Epithelial cell of prostate (primary cell): ENCODE data around the gene MT2A.

Experiments
- DNase-seq: peaks from one replicate; pipeline ENCODE4 v3.0.0-alpha.2; 2011; ENCODE audit warnings: low read depth, low spot score
- H3K27ac ChIP-seq: fragments of 450-650 bp; 2 replicates; pipeline ENCODE4 v1.5.1; 2017; ENCODE audit warnings: mild to moderate bottlenecking

The MT2A gene

GRCh38 chr16:56593573-56594291, 14.7 kb upstream of the MT2A start:
- H3K27ac ChIP-seq: no peak overlapping the region
- DNase-seq: no peak

GRCh38 chr16:56594292-56594619, 14.1 kb upstream of the MT2A start:
- no peak overlapping the region for H3K27ac ChIP-seq
- no peak for DNase-seq

GRCh38 chr16:56600398-56600999, 7.9 kb upstream of the MT2A start:
- no peak for DNase-seq
- H3K27ac ChIP-seq: no peak overlapping the region

DNA sequence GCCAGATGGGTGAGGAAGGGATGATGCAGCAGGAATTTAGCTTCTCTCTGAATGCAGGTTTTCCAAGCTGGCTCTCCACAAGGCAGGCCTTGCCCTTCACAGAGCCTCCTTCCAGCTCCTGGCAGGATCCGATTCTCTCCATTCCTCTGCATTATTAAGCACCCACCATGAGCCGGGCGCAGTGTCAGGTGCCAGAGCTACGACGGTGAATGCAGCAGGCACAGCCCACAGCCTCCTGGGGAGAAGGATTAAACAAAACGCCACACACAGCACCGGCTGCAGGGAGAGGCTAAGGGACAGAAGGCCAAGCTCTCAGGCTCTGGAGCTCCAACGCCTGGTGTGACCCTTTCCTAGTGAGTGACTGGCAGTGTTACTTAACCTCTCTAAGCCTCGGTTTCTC, 7.1 kb upstream of the MT2A start:
- H3K27ac ChIP-seq: no peak overlapping the region
- no peak for DNase-seq

DNA sequence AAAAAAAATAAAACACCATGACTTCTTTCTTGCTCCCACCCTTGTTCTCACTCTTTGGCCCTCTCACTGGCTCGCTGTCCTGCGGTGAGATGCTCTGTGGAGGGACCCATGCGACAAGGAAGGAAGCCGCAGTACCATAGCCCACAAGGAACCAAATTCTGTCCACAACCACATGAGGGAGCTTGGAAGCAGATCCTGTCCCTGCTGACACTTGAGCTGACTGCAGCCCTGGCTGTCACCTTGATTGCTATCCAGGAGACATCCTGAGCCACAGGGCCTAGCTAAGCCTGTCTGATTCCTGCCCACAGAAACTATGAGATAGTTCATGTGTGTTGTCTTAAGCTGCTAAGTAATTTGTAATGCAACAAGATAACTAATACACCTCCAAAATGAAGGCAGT, 4.8 kb upstream of the MT2A start:
- no peak overlapping the region for H3K27ac ChIP-seq
- no peak for DNase-seq

GRCh38 chr16:56604966-56605365, 3.4 kb upstream of the MT2A start:
- peak overlapping the region; percentile 100 for H3K27ac ChIP-seq
- no peak for DNase-seq

GRCh38 chr16:56605475-56605874, 2.9 kb upstream of the MT2A start:
- DNase-seq: no peak
- peak overlapping the region; percentile 100 for H3K27ac ChIP-seq

- peak overlapping the region; percentile 100 for H3K27ac ChIP-seq
- no peak for DNase-seq
These were observed 2.3 kb upstream of the MT2A start for GRCh38 chr16:56606071-56606475.

DNA sequence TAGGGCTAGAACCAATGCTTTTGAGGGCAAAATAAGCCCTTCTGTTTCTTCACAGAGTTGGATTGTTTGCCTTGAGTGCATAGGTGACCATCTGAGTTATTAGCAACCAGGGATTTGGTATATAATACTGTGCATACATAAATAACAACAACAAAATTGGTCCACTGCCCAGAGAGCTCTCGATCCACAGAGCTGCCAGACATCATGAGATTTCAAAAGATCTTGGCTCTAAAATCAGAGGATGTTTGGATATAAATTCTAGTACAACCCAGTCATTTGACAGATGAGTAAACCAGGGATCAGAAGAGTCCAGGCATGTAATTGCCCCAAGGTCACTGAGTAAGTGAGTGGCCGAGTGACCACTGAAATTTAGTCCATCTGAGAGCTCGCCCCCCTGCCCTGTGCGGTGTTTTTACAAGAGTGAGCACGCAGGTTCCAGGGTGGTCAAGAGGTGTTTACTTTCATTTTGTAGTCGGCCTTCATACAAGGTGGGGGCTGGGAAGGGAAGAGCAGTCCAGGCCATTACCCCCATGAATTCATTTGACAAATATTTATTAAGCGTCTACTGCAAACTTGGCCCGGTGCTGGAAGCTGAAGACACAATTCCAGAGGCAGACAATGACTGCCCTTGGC, 1.8 kb upstream of the MT2A start:
- DNase-seq: no peak
- H3K27ac ChIP-seq: peak overlapping the region; percentile 100

DNA sequence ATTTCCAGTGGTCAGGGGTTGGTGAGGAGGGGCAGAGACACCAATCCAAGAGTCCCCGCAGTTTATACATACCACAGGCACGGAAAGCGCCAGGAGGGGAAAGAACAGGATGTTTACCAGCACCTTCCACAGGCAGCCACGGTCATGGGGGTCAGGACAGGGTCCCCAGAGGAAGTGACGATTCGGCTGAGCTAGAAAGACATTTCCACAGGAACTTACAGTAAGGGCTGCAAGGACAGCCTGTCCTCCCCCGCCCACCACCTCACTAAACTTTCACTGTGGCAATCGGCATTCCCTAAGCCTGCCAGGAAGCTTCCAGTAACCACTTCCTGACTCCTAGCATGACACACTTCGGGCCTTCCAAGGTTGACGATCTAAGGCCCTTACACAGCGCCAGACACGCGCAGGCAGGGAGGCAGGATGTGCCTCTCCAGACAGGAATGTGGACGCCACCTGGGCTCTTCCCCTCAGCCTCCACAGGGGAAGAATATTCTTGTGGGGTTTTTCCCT, 1.2 kb upstream of the MT2A start:
- peak; percentile 93 for DNase-seq
- H3K27ac ChIP-seq: peak overlapping the region; percentile 100

- peak overlapping the region; percentile 100 for H3K27ac ChIP-seq
- no peak for DNase-seq
These were observed 725 bp upstream of the MT2A start for GRCh38 chr16:56607675-56608042.

DNA sequence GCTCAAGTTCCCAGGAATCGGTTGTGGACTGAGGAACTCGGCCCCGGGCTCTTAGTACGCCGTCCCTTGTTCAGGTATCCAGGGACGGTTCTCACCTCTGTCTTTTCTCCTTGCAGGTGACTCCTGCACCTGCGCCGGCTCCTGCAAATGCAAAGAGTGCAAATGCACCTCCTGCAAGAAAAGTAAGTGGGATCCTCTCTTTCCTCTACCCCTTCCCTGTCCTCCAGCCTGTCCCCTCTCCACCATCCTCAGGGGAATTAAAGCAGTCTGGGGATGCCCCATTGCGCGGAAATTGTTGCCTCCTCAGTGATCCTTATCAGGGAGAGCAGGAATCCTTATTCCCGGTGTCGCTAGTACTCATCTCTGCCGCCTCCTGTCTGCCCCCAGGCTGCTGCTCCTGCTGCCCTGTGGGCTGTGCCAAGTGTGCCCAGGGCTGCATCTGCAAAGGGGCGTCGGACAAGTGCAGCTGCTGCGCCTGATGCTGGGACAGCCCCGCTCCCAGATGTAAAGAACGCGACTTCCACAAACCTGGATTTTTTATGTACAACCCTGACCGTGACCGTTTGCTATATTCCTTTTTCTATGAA, 585 bp downstream of the MT2A start:
- H3K27ac ChIP-seq: peak overlapping the region; percentile 100
- DNase-seq: no peak

GRCh38 chr16:56609463-56609921, 1.1 kb downstream of the MT2A start:
- no peak for DNase-seq

DNA sequence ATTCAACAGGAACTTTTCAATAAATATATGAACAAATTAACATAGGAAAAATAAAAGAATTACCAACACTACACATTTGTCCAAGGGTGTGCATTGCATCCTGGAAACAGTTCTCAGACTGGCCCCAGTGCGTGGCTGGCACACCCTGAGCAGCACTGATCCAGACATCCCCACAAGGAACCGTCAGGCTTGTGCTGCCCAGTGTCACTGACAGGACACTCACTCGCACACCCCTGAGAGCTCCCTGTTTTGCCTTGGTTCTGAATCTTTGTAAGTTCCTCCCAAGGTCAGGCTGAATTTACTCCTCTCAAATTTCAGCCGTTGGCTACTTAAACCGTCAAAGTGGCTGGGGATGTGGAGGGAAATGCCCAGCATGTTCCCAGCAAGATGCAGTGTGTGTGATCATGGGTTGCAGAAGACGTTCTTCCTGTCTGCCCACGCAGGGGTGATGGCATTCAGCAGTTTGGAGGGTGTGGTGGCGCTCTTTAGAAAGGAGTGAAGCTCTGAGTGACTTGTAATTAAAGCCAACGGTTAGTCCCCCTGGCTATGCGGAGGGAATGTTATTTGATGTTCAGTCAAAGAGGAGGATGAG, 1.7 kb downstream of the MT2A start:
- DNase-seq: no peak

More at GRCh38 chr16:56609463-56609921, 1.1 kb downstream of the MT2A start:
- H3K27ac ChIP-seq: peak overlapping the region; percentile 100

GRCh38 chr16:56610609-56611111, 2.3 kb downstream of the MT2A start:
- no peak for DNase-seq
- H3K27ac ChIP-seq: peak overlapping the region; percentile 100

More for the DNA sequence above, 1.7 kb downstream of the MT2A start:
- peak overlapping the region; percentile 100 for H3K27ac ChIP-seq

- peak overlapping the region; percentile 100 for H3K27ac ChIP-seq
- no peak for DNase-seq
These were observed 3.0 kb downstream of the MT2A start for GRCh38 chr16:56611281-56611833.

- DNase-seq: no peak
- peak overlapping the region; percentile 95 for H3K27ac ChIP-seq
These were observed 5.3 kb downstream of the MT2A start for GRCh38 chr16:56613706-56614105.

DNA sequence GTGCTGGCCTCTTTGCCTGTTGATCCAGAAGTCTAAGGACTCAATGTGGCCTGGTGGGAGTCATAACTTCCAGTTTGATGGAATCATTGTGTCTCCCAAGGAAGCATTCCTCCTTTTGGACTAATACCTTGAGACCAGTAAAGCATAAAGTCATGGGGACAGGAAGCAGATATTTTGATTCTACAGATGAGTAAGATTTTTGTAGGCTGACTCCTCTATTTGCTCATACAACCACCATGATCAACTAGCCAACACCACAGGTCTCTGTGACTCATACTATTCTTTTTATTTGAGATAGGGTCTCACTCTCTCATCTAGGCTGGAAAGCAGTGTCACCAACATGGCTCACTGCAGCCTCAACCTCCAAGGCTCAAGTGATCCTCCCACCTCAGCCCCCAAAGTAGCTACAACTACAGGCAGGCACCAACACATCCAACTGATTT, 6.2 kb downstream of the MT2A start:
- peak overlapping the region; percentile 95 for H3K27ac ChIP-seq
- DNase-seq: no peak

- DNase-seq: no peak
These were observed 7.0 kb downstream of the MT2A start for GRCh38 chr16:56615353-56615752.

DNA sequence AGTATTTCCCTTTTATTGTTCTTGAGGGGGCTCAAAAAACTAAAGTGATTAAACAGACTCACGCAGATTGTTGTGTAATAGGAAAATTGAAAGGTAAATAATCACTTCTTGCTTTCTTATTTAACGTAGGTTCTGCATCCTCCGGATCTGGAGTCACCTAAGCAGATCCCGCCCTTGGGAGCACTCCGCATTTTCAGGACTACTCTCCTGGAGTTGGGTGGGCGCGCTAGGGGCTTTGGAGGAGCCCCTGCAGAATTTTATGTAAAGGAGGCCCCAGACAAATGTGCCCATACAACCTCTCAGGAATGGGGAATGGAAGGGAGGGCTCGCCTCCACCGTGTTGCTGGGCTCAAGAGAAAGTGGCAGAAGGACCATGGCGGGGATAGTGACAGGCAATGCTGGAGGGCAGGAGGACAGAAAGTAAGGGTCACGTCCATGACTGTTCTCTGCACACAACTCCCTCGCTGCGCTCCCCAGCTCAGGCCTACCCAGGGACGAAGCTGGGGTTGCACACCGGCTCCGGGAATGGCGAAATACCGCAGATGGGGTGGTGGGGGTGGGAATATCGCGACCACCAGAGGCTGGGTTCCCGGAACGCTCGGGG, 8.3 kb downstream of the MT2A start:
- no peak for DNase-seq
- H3K27ac ChIP-seq: no peak overlapping the region

More at GRCh38 chr16:56615353-56615752, 7.0 kb downstream of the MT2A start:
- H3K27ac ChIP-seq: peak overlapping the region; percentile 95
